NCI-H345 treated with DMSO at 0.1 percent for 48 hours (cell line): ENCODE results near the gene MTMR3.
"Not testable (repeated sequence)": the region's sequence is repeated elsewhere in the genome, so short reads cannot be mapped to it uniquely, and the experiment has no call there.

ENCODE experiments used
- DNase-seq: peaks from one replicate; lab custom pipeline; 2025; ENCODE audit not compliant: unreplicated experiment; lab: John Stamatoyannopoulos, UW

Gene MTMR3

DNA sequence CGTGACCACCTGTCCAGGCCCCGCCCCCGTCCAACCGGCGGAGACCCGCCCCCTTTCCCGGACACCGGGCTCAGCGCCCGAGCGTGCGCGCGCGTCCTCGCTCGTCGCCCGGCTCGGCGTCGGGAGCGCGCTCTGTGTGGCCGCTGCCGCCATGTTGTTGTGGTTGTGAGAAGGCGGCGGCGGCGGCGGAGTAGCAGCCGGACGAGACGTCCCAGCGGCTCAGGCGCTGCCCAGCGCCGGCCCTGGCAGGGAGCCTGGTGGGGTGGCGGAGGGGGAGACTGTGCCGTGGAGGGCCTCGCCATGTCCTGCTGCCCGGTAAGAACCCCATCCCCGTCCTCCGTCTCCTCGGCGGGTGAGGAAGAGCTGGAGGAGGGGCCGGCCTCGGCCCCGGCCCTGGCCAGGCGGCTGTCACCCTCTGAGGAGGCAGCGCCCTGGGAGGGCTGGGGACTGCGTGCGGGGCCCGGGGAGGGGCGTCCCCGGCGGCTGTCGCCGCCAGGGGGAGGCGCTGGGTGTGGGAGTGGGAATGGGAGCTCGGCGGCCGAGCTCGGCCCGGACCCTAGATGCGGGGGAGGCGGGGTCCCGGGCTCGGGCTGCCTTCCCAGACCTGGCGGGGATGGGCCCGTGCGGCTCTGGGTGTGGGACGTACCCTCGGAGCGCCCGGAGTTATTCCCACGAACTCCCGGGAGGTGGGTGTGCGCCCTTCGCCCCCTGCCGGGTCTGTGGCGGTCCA is at the start of gene MTMR3:
MTMR3 (plus strand) TSS at position 130 of the 730 bp plus-strand sequence. CDS start 87,886 bp downstream, outside the sequence.
- peak; percentile 65 for DNase-seq

DNA sequence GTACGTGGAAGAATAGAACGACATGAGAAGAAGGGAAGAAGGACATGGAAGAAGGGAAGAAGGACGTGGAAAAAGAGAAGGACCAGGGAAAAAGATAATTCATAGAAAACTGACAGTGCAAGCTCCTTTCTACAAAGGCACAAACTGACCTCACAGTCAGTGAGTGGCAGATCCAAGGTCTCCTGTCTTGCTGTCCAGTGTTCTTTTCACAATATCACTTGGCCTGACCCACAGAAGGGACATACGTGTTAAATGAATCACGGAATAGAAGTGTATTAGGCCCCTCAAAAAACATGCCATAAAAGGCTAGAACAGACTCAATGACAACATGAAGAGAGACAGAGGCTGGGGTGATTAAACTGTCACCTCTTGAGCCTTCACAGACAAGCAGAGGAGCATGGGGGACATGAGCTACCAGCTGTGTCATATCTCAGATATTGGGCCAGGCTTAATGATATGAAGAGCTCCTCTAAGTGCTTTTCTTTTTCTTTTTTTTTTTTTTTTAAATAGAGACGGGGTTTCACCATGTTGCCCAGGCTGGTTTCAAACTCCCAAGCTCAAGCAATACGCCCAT is 49.5 kb upstream of the MTMR3 start:
- DNase-seq: no peak

DNA sequence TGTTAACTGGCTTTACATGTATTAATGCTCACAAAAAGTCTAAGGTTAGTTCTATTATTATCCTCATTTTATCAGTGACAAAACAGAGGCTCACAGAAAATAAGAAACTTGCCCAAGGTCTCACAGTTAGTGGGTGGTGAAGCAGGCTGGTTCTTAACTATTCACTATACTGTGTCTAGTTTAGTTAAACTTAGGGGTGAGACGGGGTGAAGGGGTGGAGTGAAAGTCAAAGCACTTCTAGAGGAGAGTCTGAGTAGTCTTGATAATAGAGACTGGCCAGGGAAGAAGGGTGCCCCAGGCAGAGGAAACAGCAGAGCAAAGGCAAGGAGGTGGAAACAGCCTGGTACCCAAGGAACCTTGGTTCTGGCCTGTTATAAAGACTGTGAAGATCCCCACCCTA is 48.9 kb upstream of the MTMR3 start:
- DNase-seq: no peak

DNA sequence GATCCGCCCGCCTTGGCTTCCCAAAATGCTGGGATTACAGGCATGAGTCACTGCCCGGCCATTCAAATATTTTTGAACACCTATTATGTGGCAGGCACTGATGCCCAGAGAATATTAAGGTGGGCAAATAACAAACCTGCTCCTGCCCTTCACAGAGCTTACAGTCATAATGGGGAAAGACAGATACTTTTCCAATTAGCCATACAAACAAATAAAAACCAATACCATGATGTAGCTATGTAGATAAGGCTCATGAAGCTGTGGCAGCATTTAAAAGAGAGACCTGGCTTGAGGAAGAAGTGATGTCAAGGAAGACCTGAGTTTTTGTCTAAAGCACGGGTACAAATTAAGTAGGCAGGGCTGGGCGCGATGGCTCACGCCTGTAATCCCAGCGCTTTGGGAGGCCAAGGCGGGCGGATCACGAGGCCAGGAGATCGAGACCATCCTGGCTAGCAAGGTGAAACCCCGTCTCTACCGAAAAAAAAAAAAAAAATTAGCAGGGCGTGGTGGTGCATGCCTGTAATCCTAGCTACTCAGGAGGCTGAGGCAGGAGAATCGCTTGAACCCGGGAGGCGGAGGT is 46.1 kb upstream of the MTMR3 start:
- DNase-seq: not testable (repeated sequence)

DNA sequence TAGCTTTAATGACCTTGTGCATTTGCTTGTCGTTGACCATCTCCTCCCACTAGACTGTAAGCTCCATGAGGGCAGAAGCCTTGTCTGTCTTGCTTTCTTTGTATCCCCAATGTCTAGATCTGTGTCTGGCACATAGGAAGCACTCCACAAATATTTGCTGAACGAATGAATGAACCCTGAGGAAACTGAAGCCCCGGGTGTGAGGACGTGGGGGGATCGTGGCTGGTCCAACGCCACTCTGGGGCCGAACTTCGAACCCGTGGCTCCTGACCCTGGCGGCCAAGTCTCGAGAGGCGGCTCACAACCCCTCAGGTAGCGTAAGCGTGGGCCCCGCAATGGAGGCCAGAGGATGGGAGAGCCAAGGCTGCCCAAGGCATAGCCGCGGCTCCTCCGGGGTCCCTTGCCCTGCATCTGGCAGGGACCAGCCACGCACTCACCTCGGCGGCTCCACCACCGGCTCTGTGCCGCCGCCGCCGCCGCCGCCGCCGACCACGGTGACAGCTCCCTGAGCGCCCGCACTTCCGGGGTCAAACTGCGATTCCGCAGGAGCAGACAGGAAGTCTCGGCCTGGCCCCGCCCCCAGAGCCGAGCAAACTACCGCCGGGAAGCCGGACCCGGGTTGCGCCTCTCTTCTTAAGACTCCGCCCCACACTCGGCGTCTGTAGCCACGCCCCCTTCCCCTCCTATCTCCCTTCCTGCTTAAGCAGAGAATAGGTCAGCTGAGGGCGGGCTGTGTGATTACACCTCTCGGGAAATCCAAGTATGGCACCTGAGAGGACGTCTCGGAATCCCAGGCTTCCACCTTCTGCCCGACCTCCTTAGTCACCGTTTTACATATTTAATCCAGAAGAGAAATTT is 45.0 kb upstream of the MTMR3 start, which contains the start of gene ASCC2:
ASCC2 (minus strand) TSS at position 534 of the 858 bp plus-strand sequence. CDS start 5,949 bp downstream, outside the sequence.
- peak; percentile 84 for DNase-seq

DNA sequence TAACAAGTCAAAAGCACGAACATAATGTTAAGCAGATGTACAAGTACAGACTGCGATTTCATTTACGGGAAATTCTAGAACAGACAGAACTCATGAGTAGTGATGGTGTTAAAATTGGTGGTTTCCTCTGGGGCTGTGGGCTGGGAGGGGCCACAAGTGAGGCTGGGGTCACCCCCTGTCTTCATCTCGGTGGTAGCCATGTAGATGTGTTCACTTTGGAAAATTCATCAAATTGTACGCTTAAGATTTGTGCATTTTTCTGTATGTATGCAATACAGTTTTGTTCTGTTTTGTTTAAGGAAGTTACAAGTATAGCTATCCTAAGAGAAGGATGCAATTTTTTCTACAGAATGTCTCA is 44.4 kb upstream of the MTMR3 start:
- DNase-seq: no peak

DNA sequence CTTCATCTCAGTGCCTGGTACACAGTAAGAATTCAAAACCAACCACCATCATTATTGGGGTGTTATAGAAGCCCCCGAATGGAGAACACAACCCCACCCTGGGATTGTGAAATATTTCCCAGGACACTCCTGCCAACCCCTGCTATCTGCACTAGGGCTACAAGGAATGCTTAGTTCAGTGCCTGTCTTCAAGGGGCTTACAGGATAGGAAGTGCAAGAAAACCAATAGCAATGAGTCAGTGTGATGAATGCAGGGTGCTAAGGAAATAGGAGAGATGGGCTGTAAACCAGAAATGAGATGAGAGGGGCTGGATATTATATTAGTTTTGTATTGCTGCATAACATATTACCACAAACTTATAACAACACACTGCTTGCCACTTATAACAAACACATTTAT is 43.9 kb upstream of the MTMR3 start:
- no peak for DNase-seq

DNA sequence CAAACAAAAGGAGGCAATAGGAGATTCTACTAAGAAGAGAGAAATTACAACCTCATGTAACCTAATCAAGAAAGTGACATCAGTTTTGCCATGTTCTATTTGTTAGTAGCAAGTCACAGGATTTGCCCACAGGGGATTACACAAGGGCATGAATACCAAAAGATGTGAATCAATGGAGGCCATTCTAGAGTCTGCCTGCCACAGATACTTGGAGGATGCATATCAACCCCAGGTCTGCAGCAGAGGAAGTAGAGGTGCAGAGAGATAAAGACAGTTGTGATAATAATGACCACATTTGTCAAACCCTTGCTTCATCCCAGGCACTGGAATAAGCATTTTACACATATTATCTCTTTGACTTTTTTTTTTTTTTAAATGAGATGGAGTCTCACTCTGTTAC is 42.5 kb upstream of the MTMR3 start:
- DNase-seq: no peak

DNA sequence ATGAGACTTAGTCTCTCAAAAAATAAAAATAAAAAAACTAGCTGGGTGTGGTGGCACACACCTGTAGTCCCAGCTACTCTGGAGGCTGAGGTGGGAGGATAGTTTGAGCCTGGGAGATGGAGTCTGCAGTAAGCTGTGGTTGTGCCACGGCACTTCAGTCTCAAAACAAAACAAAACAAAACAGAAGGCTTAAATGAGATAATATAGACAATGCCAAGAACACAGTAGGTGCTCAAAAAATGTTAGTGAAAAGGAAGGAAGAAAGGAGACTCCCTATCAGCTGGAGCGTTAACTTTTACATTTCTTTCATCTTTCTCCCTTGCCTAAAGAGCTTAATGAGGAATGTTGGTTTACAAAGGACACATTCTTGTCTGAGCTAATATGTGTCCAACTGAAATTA is 40.8 kb upstream of the MTMR3 start:
- DNase-seq: no peak

DNA sequence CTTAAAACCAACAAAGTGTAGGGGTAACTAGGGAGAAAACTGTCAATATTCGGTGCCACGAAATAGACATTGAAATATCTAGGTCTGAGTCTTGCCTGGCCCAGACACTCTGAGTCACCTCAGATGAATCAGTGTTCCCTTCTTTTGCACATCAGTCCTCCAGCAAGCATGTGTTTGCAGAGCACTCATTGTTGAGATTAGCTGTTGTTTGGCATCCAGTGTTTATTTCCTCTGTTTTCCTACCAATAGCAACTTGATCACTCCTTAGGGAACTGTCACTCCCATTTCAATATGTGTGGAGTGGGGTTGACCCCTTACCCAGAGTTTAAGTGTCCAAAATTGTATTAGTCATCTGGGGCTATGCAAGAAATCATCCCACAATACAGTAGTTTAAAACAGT is 40.2 kb upstream of the MTMR3 start:
- DNase-seq: no peak

DNA sequence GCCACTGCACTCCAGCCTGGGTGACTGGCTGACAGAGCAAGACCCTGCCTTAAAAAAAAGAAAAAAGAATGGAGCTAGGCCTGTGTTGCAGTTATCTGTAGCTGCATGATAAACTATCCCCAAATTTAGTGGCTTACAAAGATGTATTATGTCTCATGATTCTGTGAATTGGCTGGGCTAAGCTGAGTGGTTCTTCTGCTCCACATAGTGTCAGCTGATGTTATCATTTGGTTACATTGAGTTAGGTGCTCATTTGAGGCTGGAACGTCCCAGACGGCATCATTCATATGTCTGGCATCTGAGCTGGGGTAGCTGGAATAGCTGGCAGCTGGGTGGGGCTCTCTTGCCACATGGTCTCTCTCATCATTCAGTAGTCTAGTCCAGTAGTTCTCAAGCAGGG is 36.7 kb upstream of the MTMR3 start:
- no peak for DNase-seq

DNA sequence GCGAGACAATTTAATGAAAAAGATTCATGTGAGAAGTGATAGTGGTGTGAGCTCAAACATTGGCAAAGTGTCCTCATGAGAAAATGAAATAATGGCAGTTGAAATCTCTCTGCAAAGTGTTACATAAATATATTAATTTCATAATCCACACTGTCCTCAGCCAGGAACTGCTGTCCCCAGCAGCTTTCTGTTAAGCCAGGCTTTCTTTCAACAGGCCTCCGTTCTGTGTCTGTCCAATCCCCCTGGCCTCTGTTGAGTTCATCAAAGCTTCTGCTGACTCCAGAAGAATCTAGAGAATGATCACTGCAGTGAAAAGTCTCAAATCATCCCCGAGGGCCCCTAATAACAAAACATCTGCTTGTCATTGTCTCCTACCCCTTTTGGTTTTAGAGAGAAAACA is 34.9 kb upstream of the MTMR3 start:
- no peak for DNase-seq

DNA sequence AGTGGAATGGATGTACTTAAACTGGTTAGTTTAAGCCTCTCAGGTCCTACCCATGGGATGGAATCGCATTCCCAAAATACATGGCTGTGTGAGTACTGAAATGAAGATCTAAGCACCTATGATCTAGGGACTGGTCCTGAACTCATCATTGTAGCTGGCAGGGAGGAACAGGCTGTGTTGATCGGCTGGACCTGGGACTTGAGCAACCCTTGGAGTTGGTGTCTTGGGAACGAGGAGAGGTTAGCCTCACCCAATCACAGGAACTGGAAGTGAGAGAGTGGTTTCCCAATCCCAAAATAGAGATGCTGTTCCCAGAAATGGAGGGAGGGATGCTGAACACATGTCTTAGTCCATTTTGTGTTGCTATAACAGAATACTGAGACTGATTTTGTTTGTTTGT is 28.5 kb upstream of the MTMR3 start:
- no peak for DNase-seq

DNA sequence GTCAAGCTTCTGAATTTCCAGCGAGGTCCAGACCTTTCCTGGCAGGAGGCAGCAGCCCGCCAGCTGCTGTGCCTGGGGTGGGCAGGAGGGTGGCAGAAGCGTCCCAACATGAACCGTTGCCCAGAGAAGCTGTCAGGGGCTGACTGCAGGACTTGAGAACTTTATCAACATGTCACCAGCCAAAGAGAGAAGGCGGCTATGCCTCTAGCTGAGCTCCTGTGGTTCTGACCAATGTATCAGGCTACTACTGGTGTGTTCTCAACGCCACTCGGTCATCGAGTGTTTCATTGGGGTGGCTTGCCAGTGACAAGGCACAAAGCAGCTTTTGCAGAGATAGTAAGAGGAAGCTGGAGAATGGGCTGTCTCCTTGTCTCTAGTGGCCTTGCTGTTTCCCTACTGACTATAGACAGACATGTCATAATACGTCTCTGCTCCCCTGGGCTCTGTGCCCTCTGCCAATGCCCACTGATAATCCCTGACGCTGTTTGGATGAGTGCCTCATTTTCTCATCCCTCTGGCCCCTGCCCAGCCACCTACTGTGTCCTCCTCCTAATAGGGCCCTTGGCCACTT is 27.3 kb upstream of the MTMR3 start:
- no peak for DNase-seq

DNA sequence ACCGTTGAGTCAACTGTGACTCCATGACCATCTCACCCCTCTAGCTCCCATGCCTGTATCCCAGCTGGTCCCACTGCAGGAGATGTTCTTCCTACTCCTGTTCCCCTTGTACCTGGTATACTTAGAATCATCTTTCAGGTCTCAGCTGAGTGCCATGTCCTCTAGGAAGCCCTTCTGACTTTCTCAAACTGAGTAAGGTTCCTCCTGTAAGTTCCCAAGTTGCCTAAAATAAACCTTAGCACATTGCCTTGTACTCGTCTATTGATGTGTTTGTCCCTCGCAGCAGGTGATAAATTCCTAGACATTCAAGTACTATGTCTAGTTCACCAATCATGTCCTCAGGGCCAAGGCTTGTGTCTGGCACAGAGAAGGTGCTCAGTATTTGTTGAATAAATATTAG is 26.5 kb upstream of the MTMR3 start:
- no peak for DNase-seq

DNA sequence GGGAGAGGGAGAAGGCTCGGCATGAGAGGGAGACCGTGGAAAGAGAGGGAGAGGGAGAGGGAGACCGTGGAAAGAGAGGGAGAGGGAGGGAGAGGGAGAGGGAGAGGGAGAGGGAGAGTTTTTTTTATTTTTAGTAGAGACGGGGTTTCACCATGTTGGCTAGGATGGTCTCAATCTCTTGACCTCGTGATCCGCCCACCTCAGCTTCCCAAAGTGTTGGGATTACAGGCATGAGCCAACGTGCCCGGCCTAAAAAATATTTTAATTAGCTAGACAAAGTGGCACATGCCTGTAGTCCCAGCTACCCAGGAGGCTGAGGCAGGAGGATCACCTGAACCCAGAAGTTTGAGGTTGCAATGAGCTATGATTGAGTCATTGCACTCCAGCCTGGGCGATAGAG is 23.9 kb upstream of the MTMR3 start:
- not testable (repeated sequence) for DNase-seq

DNA sequence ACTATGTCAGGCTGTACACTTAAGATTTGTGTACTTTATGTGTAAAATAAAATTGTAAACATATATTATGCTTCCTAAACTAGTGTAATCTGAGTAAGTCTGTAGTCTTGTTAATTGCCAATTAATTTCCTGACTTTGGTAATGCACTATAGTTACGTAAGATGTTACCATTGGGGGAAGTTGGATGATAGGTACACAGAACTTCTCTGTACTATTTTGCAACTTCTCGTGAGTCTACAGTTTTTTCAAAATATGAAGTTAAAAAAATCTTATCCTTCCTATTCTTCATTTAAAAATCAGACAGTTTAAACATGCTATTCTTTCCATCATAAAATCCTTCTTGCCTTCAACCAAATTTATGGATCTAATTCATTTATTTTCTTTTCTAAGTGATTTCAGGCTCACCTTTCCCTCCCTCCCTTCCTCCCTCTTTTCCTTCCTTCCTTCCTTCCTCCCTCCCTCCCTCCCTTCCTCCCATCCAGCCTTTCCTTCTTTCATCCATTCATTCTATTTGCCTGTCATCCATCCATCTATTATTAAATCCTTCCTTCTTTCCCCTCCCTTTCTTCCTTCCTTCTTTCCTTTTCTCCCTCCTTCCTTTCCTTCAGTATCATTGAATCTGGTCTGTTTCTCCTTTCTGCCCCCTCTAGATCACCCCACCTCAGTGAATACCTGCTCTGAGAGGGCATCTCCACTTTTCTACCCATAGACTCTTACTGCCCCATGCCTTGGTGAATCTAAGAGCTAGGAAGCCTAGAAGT is 22.8 kb upstream of the MTMR3 start:
- no peak for DNase-seq

DNA sequence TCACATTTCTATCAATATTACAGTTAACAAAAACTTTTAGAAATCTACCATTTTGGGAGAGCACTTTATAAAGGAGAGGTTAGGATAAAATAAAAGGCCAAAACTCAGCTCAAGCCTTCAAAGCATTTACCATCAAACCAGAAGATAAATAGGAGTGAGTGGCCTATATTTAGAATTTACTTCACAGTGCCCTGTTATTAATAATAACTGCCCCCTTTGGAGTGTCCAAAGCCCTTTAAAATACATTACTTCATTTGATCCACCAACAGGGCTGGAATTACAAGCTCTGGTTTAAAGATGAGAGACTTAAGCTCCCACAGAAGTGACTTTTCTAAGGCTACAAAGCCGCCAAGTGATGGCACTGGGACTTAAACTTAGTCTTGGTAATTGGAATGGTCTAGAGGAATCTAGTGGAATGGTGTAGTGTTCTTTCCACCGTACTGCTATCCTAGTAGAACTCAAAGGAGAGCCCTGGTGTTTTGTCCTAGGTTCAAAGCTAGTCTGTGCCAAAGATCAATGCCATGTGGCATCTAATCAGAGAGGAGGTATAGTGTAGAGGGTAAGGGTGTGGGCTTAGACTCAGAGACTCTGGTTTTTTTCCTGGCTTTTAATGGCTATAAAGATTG is 21.2 kb upstream of the MTMR3 start:
- DNase-seq: no peak

DNA sequence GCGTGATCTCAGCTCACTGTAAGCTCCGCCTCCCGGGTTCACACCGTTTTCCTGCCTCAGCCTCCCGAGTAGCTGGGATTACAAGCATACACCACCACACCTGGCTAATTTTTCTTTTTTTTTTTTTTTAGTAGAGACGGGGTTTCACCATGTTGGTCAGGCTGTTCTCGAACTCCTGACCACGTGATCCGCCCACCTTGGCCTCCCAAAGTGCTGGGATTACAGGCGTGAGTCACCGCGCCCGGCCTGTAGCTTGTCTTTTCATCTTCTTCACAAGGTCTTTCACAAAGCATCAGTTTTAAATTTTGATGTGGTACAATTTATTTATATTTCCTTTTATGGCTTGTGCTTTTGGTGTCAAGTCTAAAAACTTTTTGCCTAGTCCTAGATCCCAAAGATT is 17.4 kb upstream of the MTMR3 start:
- DNase-seq: not testable (repeated sequence)

DNA sequence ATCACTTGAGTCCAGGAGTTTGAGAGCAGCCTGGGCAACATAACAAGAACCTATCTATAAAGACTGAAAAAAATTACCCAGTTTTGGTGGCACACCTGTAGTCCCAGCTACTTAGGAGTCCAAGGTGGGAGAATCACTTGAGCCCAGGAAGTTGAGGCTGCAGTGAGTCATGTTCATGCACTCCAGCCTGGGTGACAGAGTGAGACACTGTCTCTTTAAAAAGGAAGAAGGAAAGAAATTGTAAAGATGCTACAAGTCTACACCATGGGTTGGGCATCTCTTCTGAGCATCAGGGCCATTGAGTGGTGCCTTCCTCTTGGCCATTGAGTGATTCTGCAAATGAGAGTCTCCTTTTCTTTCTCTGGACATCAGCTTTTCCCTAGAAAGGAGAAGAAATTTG is 15.7 kb upstream of the MTMR3 start:
- DNase-seq: no peak
